Measurements from ENCODE around the gene NDUFA5.
"Not testable (repeated sequence)": the region's sequence is repeated elsewhere in the genome, so short reads cannot be mapped to it uniquely, and the experiment has no call there.

The NDUFA5 gene

DNA sequence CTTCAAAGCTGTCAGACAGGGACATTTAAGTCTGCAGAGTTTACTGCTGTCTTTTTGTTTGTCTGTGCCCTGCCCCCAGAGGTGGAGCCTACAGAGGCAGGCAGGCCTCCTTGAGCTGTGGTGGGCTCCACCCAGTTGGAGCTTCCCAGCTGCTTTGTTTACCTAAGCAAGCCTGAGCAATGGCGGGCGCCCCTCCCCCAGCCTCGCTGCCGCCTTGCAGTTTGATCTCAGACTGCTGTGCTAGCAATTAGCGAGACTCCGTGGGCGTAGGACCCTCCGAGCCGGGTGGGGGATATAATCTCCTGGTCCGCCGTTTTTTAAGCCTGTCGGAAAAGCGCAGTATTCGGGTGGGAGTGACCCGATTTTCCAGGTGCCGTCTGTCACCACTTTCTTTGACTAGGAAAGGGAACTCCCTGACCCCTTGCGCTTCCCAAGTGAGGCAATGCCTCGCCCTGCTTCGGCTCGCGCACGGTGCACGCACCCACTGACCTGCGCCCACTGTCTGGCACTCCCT is 29.8 kb downstream of the NDUFA5 start:
- CTCF ChIA-PET = interaction anchor here (0.7 kb wide), 1 partner anchor 11 kb away, joined by 3 read pairs; no protein-coding TSS in a partner anchor
- H3K4me3 ChIP-seq (ENCODE audit: control insufficient read depth in 1 of 7, extremely low read depth in 1 of 7, insufficient read depth in 4 of 7, low read depth in 2 of 7, low read length in 6 of 7); POLR2A ChIA-PET; H3K27ac ChIP-seq (ENCODE audit: insufficient read depth in 1 of 2, low read depth in 1 of 2, low read length in 2 of 2, poor library complexity in 1 of 2, severe bottlenecking in 2 of 2); H3K36me3 ChIP-seq (ENCODE audit: control insufficient read depth in 4 of 4, insufficient read depth in 4 of 4, low read length in 3 of 4); H3K4me1 ChIP-seq (ENCODE audit: control extremely low read depth in 1 of 4, control insufficient read depth in 4 of 4, insufficient read depth in 4 of 4, low read length in 3 of 4); H3K27me3 ChIP-seq (replicated peaks in 2 of 5; ENCODE audit: control insufficient read depth in 4 of 5, insufficient read depth in 5 of 5, low read length in 4 of 5); DNase-seq; H3K9me3 ChIP-seq (ENCODE audit: control extremely low read depth in 1 of 5, control insufficient read depth in 4 of 5, insufficient read depth in 2 of 5, low read depth in 1 of 5, low read length in 4 of 5): not testable (repeated sequence)
- no CpG with 5 or more reads among the region's 24 CpGs for WGBS (ENCODE audit: insufficient coverage)

GRCh38 chr7:123526533-123526932 is 31.1 kb downstream of the NDUFA5 start:
- CTCF ChIA-PET; H3K27me3 ChIP-seq (replicated peaks in 2 of 5; ENCODE audit: control insufficient read depth in 4 of 5, insufficient read depth in 5 of 5, low read length in 4 of 5); H3K9me3 ChIP-seq (ENCODE audit: control extremely low read depth in 1 of 5, control insufficient read depth in 4 of 5, insufficient read depth in 2 of 5, low read depth in 1 of 5, low read length in 4 of 5); H3K4me1 ChIP-seq (ENCODE audit: control extremely low read depth in 1 of 4, control insufficient read depth in 4 of 4, insufficient read depth in 4 of 4, low read length in 3 of 4); H3K4me3 ChIP-seq (ENCODE audit: control insufficient read depth in 1 of 7, extremely low read depth in 1 of 7, insufficient read depth in 4 of 7, low read depth in 2 of 7, low read length in 6 of 7); H3K27ac ChIP-seq (ENCODE audit: insufficient read depth in 1 of 2, low read depth in 1 of 2, low read length in 2 of 2, poor library complexity in 1 of 2, severe bottlenecking in 2 of 2); DNase-seq; H3K36me3 ChIP-seq (ENCODE audit: control insufficient read depth in 4 of 4, insufficient read depth in 4 of 4, low read length in 3 of 4); POLR2A ChIA-PET: not testable (repeated sequence)
- WGBS (ENCODE audit: insufficient coverage) = no CpG with 5 or more reads among the region's 7 CpGs

GRCh38 chr7:123522066-123522465 is 35.6 kb downstream of the NDUFA5 start:
- H3K27me3 ChIP-seq (replicated peaks in 2 of 5; ENCODE audit: control insufficient read depth in 4 of 5, insufficient read depth in 5 of 5, low read length in 4 of 5) = peaks cover 0 to 4% (median 0%) of the 10 kb centered on the region in 5 experiments
- peaks cover 0 to 1% (median 0%) of the 10 kb centered on the region in 5 experiments for H3K9me3 ChIP-seq (ENCODE audit: control extremely low read depth in 1 of 5, control insufficient read depth in 4 of 5, insufficient read depth in 2 of 5, low read depth in 1 of 5, low read length in 4 of 5)
- H3K27ac ChIP-seq (ENCODE audit: insufficient read depth in 1 of 2, low read depth in 1 of 2, low read length in 2 of 2, poor library complexity in 1 of 2, severe bottlenecking in 2 of 2) = no peak overlapping the region
- H3K36me3 ChIP-seq (ENCODE audit: control insufficient read depth in 4 of 4, insufficient read depth in 4 of 4, low read length in 3 of 4) = no peaks in the 10 kb centered on the region
- no peak for DNase-seq
- WGBS (ENCODE audit: insufficient coverage) = 100% methylated on average over 1 of the region's 2 CpGs
- POLR2A ChIA-PET = no interaction called here
- H3K4me1 ChIP-seq (ENCODE audit: control extremely low read depth in 1 of 4, control insufficient read depth in 4 of 4, insufficient read depth in 4 of 4, low read length in 3 of 4) = no peaks in the 10 kb centered on the region
- CTCF ChIA-PET = no interaction called here
- no peak overlapping the region for H3K4me3 ChIP-seq (ENCODE audit: control insufficient read depth in 1 of 7, extremely low read depth in 1 of 7, insufficient read depth in 4 of 7, low read depth in 2 of 7, low read length in 6 of 7)

DNA sequence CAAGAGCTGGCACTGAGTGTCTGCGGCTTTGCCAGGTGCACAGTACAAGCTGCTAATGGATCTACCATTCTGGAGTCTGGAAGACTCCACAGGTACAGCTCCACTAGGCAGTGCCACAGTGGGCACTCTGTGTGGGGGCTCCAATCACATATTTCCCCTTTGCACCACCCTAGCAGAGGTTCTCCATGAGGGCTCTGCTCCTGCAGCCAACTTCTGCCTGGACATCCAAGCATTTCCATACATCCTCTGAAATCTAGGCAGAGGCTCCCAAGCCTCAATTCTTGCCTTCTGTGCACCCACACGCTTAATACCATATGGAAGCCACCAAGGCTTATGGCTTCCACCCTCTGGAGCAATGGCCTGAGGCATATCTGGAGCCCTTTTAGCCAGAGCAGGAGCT is 52.4 kb downstream of the NDUFA5 start:
- CTCF ChIA-PET = interaction anchor here (0.7 kb wide), 1 partner anchor 16 kb away, joined by 3 read pairs; no protein-coding TSS in a partner anchor
- no peak overlapping the region for H3K4me3 ChIP-seq (ENCODE audit: control insufficient read depth in 1 of 7, extremely low read depth in 1 of 7, insufficient read depth in 4 of 7, low read depth in 2 of 7, low read length in 6 of 7)
- DNase-seq = no peak
- H3K27me3 ChIP-seq (replicated peaks in 2 of 5; ENCODE audit: control insufficient read depth in 4 of 5, insufficient read depth in 5 of 5, low read length in 4 of 5) = peaks cover 0 to 7% (median 0%) of the 10 kb centered on the region in 5 experiments
- H3K36me3 ChIP-seq (ENCODE audit: control insufficient read depth in 4 of 4, insufficient read depth in 4 of 4, low read length in 3 of 4) = no peaks in the 10 kb centered on the region
- H3K9me3 ChIP-seq (ENCODE audit: control extremely low read depth in 1 of 5, control insufficient read depth in 4 of 5, insufficient read depth in 2 of 5, low read depth in 1 of 5, low read length in 4 of 5) = peaks cover 0 to 3% (median 0%) of the 10 kb centered on the region in 5 experiments
- no peaks in the 10 kb centered on the region for H3K4me1 ChIP-seq (ENCODE audit: control extremely low read depth in 1 of 4, control insufficient read depth in 4 of 4, insufficient read depth in 4 of 4, low read length in 3 of 4)
- H3K27ac ChIP-seq (ENCODE audit: insufficient read depth in 1 of 2, low read depth in 1 of 2, low read length in 2 of 2, poor library complexity in 1 of 2, severe bottlenecking in 2 of 2) = no peak overlapping the region
- POLR2A ChIA-PET = no interaction called here
- 100% methylated on average over 2 of the region's 2 CpGs for WGBS (ENCODE audit: insufficient coverage)

DNA sequence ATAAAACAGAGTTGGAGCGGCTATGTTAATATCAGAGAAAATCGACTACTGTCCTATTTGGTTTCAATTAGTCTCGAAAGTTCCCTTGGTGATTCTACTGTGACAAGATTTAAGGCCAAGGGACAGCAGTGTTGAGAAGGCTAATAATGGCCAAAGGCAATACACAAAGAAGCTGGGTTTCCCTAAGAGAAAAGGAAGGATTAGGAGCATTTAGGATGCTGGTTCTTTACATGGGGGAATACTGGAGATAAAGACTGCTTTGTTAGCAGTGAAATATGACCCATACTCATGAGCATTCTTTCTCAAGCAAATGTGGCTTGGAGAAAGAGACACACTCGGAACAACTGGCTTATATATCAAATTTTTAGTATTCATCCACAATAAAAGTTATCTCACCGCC is 55.4 kb downstream of the NDUFA5 start:
- CTCF ChIA-PET = no interaction called here
- H3K27ac ChIP-seq (ENCODE audit: insufficient read depth in 1 of 2, low read depth in 1 of 2, low read length in 2 of 2, poor library complexity in 1 of 2, severe bottlenecking in 2 of 2) = no peak overlapping the region

GRCh38 chr7:123500878-123501489 is 56.6 kb downstream of the NDUFA5 start:
- no peak for DNase-seq
- H3K9me3 ChIP-seq (ENCODE audit: control extremely low read depth in 1 of 5, control insufficient read depth in 4 of 5, insufficient read depth in 2 of 5, low read depth in 1 of 5, low read length in 4 of 5) = peaks cover 0 to 3% (median 0%) of the 10 kb centered on the region in 5 experiments
- no peaks in the 10 kb centered on the region for H3K4me1 ChIP-seq (ENCODE audit: control extremely low read depth in 1 of 4, control insufficient read depth in 4 of 4, insufficient read depth in 4 of 4, low read length in 3 of 4)
- ChIA-PET CTCF (interaction anchor here (1.0 kb wide), 1 partner anchor 39 kb away, joined by 3 read pairs; no protein-coding TSS in a partner anchor), POLR2A (no interaction called here)
- H3K4me3 ChIP-seq (ENCODE audit: control insufficient read depth in 1 of 7, extremely low read depth in 1 of 7, insufficient read depth in 4 of 7, low read depth in 2 of 7, low read length in 6 of 7) = no peak overlapping the region
- H3K27me3 ChIP-seq (replicated peaks in 2 of 5; ENCODE audit: control insufficient read depth in 4 of 5, insufficient read depth in 5 of 5, low read length in 4 of 5) = peaks cover 0 to 11% (median 0%) of the 10 kb centered on the region in 5 experiments
- no CpG with 5 or more reads among the region's 1 CpG for WGBS (ENCODE audit: insufficient coverage)
- no peaks in the 10 kb centered on the region for H3K36me3 ChIP-seq (ENCODE audit: control insufficient read depth in 4 of 4, insufficient read depth in 4 of 4, low read length in 3 of 4)
- H3K27ac ChIP-seq (ENCODE audit: insufficient read depth in 1 of 2, low read depth in 1 of 2, low read length in 2 of 2, poor library complexity in 1 of 2, severe bottlenecking in 2 of 2) = no peak overlapping the region

More for the DNA sequence above, 55.4 kb downstream of the NDUFA5 start:
- 97% methylated on average over 4 of the region's 5 CpGs for WGBS (ENCODE audit: insufficient coverage)
- no peaks in the 10 kb centered on the region for H3K4me1 ChIP-seq (ENCODE audit: control extremely low read depth in 1 of 4, control insufficient read depth in 4 of 4, insufficient read depth in 4 of 4, low read length in 3 of 4)
- peaks cover 0 to 7% (median 0%) of the 10 kb centered on the region in 5 experiments for H3K27me3 ChIP-seq (replicated peaks in 2 of 5; ENCODE audit: control insufficient read depth in 4 of 5, insufficient read depth in 5 of 5, low read length in 4 of 5)
- H3K9me3 ChIP-seq (ENCODE audit: control extremely low read depth in 1 of 5, control insufficient read depth in 4 of 5, insufficient read depth in 2 of 5, low read depth in 1 of 5, low read length in 4 of 5) = peaks cover 0 to 3% (median 0%) of the 10 kb centered on the region in 5 experiments
- no peak overlapping the region for H3K4me3 ChIP-seq (ENCODE audit: control insufficient read depth in 1 of 7, extremely low read depth in 1 of 7, insufficient read depth in 4 of 7, low read depth in 2 of 7, low read length in 6 of 7)
- no peaks in the 10 kb centered on the region for H3K36me3 ChIP-seq (ENCODE audit: control insufficient read depth in 4 of 4, insufficient read depth in 4 of 4, low read length in 3 of 4)
- DNase-seq = no peak
- POLR2A ChIA-PET = no interaction called here

DNA sequence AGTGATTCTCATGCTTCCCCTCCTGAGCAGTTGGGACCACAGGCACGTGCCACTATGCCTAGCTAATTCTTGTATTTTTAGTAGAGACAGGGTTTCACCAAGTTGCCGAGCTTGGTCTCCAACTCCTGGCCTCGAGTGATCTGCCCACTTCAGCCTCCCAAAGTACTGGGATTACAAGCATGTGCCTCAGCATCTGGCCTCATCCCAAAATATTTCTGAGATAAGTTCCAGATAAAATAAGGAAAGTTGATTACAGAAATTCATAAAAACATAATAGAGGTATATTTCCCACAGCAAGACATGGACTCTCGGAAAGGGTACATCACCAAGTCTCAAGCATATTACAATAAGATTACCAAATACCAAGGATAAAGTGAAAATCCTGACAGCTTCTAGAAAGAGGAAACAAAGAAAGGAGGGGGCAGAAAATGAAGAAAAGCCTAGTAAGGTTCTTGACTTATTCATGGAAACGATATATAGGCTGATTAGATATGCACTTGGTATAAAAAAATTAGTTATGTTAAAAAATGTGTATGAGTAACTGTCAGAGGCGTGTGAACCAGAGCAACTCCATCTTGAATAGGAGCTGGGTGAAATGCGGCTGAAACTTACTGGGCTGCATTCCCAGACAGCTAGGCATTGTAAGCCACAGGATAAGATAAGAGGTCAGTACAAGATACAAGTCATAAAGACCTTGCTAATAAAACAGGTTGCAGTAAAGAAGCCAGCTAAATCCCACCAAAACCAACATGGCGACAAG is 58.2 kb downstream of the NDUFA5 start:
- Histone ChIP-seq H3K27ac (ENCODE audit: insufficient read depth in 1 of 2, low read depth in 1 of 2, low read length in 2 of 2, poor library complexity in 1 of 2, severe bottlenecking in 2 of 2) (no peak overlapping the region), H3K27me3 (replicated peaks in 2 of 5; ENCODE audit: control insufficient read depth in 4 of 5, insufficient read depth in 5 of 5, low read length in 4 of 5) (peaks cover 0 to 18% (median 0%) of the 10 kb centered on the region in 5 experiments), H3K4me1 (ENCODE audit: control extremely low read depth in 1 of 4, control insufficient read depth in 4 of 4, insufficient read depth in 4 of 4, low read length in 3 of 4) (no peaks in the 10 kb centered on the region), H3K9me3 (ENCODE audit: control extremely low read depth in 1 of 5, control insufficient read depth in 4 of 5, insufficient read depth in 2 of 5, low read depth in 1 of 5, low read length in 4 of 5) (no peaks in the 10 kb centered on the region), H3K36me3 (ENCODE audit: control insufficient read depth in 4 of 4, insufficient read depth in 4 of 4, low read length in 3 of 4) (no peaks in the 10 kb centered on the region), H3K4me3 (ENCODE audit: control insufficient read depth in 1 of 7, extremely low read depth in 1 of 7, insufficient read depth in 4 of 7, low read depth in 2 of 7, low read length in 6 of 7) (no peak overlapping the region)
- no peak for DNase-seq
- POLR2A ChIA-PET = no interaction called here
- 92% methylated on average over 6 of the region's 8 CpGs for WGBS (ENCODE audit: insufficient coverage)
- CTCF ChIA-PET = no interaction called here

All from common myeloid progenitor, CD34-positive (primary cell).